ENCODE results near the gene ADGB. TPM values are rescaled to one million over a fixed set of nuclear protein-coding genes. Genes with fewer than 3 reads are reported as not detected.
"Not testable (repeated sequence)": the region's sequence is repeated elsewhere in the genome, so short reads cannot be mapped to it uniquely, and the experiment has no call there.

The ADGB gene
- total RNA-seq, result not detected

GRCh38 chr6:146598772-146599405, at the start of gene ADGB:
Gene ADGB, plus strand, starts transcription at chr6:146598972. Its CDS starts 69 bp downstream, at chr6:146599041.
- Mint-ChIP-seq H3K4me1 (peaks cover 3% of the 10 kb centered on the region), H3K9me3 (no peaks in the 10 kb centered on the region), H3K36me3 (no peaks in the 10 kb centered on the region), H3K4me3 (peak within 1 kb of the TSS; percentile 42), H3K27me3 (peaks cover 27% of the 10 kb centered on the region), H3K27ac (no peak within 1 kb of the TSS)
- peak; percentile 12 for DNase-seq

- no peak overlapping the region for H3K27ac Mint-ChIP-seq
- H3K27me3 Mint-ChIP-seq, result peaks cover 12% of the 10 kb centered on the region
- H3K4me3 Mint-ChIP-seq, result no peak overlapping the region
- no peaks in the 10 kb centered on the region for H3K9me3 Mint-ChIP-seq
- no peak for DNase-seq
- H3K4me1 Mint-ChIP-seq, result no peaks in the 10 kb centered on the region
- no peaks in the 10 kb centered on the region for H3K36me3 Mint-ChIP-seq
Observed at GRCh38 chr6:146550911-146551310, 47.9 kb upstream of the ADGB start.

GRCh38 chr6:146551545-146551944, 47.2 kb upstream of the ADGB start:
- H3K9me3 Mint-ChIP-seq, result no peaks in the 10 kb centered on the region
- no peaks in the 10 kb centered on the region for H3K4me1 Mint-ChIP-seq
- no peak overlapping the region for H3K4me3 Mint-ChIP-seq
- H3K27ac Mint-ChIP-seq, result no peak overlapping the region
- peaks cover 6% of the 10 kb centered on the region for H3K27me3 Mint-ChIP-seq
- no peak for DNase-seq
- no peaks in the 10 kb centered on the region for H3K36me3 Mint-ChIP-seq

- Mint-ChIP-seq H3K36me3 (no peaks in the 10 kb centered on the region), H3K27ac (no peak overlapping the region), H3K9me3 (no peaks in the 10 kb centered on the region), H3K27me3 (peaks cover 3% of the 10 kb centered on the region), H3K4me3 (no peak overlapping the region), H3K4me1 (no peaks in the 10 kb centered on the region)
- no peak for DNase-seq
Observed at GRCh38 chr6:146553377-146554135, 45.2 kb upstream of the ADGB start.

GRCh38 chr6:146560607-146561006, 38.2 kb upstream of the ADGB start:
- DNase-seq, result no peak
- H3K4me1 Mint-ChIP-seq, result no peaks in the 10 kb centered on the region
- H3K9me3 Mint-ChIP-seq, result no peaks in the 10 kb centered on the region
- H3K27ac Mint-ChIP-seq, result no peak overlapping the region
- peaks cover 3% of the 10 kb centered on the region for H3K27me3 Mint-ChIP-seq
- H3K4me3 Mint-ChIP-seq, result no peak overlapping the region
- no peaks in the 10 kb centered on the region for H3K36me3 Mint-ChIP-seq

GRCh38 chr6:146566661-146567060, 32.1 kb upstream of the ADGB start:
- not testable (repeated sequence) for H3K4me1 Mint-ChIP-seq, H3K27ac Mint-ChIP-seq

GRCh38 chr6:146568619-146569018, 30.2 kb upstream of the ADGB start:
- DNase-seq, H3K4me1 Mint-ChIP-seq, H3K27me3 Mint-ChIP-seq, H3K4me3 Mint-ChIP-seq, H3K36me3 Mint-ChIP-seq, H3K27ac Mint-ChIP-seq, H3K9me3 Mint-ChIP-seq: not testable (repeated sequence)

More at GRCh38 chr6:146566661-146567060, 32.1 kb upstream of the ADGB start:
- not testable (repeated sequence) for H3K36me3 Mint-ChIP-seq, H3K9me3 Mint-ChIP-seq, H3K4me3 Mint-ChIP-seq, H3K27me3 Mint-ChIP-seq, DNase-seq

GRCh38 chr6:146574211-146574610, 24.6 kb upstream of the ADGB start:
- H3K27me3 Mint-ChIP-seq, result no peaks in the 10 kb centered on the region

GRCh38 chr6:146578054-146578453, 20.7 kb upstream of the ADGB start:
- no peaks in the 10 kb centered on the region for H3K27me3 Mint-ChIP-seq
- peaks cover 3% of the 10 kb centered on the region for H3K9me3 Mint-ChIP-seq
- H3K27ac Mint-ChIP-seq, result no peak overlapping the region
- no peak overlapping the region for H3K4me3 Mint-ChIP-seq
- no peak for DNase-seq
- no peaks in the 10 kb centered on the region for H3K4me1 Mint-ChIP-seq
- H3K36me3 Mint-ChIP-seq, result no peaks in the 10 kb centered on the region

More at GRCh38 chr6:146574211-146574610, 24.6 kb upstream of the ADGB start:
- no peaks in the 10 kb centered on the region for H3K4me1 Mint-ChIP-seq
- no peak overlapping the region for H3K4me3 Mint-ChIP-seq
- H3K36me3 Mint-ChIP-seq, result no peaks in the 10 kb centered on the region
- peaks cover 7% of the 10 kb centered on the region for H3K9me3 Mint-ChIP-seq
- no peak overlapping the region for H3K27ac Mint-ChIP-seq
- no peak for DNase-seq

- no peak for DNase-seq
- H3K36me3 Mint-ChIP-seq, result no peaks in the 10 kb centered on the region
- no peak overlapping the region for H3K27ac Mint-ChIP-seq
- H3K9me3 Mint-ChIP-seq, result no peaks in the 10 kb centered on the region
- no peaks in the 10 kb centered on the region for H3K4me1 Mint-ChIP-seq
- H3K4me3 Mint-ChIP-seq, result no peak overlapping the region
- no peaks in the 10 kb centered on the region for H3K27me3 Mint-ChIP-seq
Observed at GRCh38 chr6:146581968-146582367, 16.8 kb upstream of the ADGB start.

GRCh38 chr6:146582857-146583256, 15.9 kb upstream of the ADGB start:
- DNase-seq, result no peak
- Mint-ChIP-seq H3K27me3 (no peaks in the 10 kb centered on the region), H3K4me3 (no peak overlapping the region), H3K27ac (no peak overlapping the region), H3K36me3 (no peaks in the 10 kb centered on the region), H3K4me1 (no peaks in the 10 kb centered on the region), H3K9me3 (no peaks in the 10 kb centered on the region)

- H3K4me3 Mint-ChIP-seq, result no peak overlapping the region
Observed at GRCh38 chr6:146583966-146584365, 14.8 kb upstream of the ADGB start.

GRCh38 chr6:146587459-146587858, 11.3 kb upstream of the ADGB start:
- no peaks in the 10 kb centered on the region for H3K36me3 Mint-ChIP-seq
- no peak overlapping the region for H3K4me3 Mint-ChIP-seq
- no peak for DNase-seq
- no peak overlapping the region for H3K27ac Mint-ChIP-seq
- no peaks in the 10 kb centered on the region for H3K4me1 Mint-ChIP-seq
- no peaks in the 10 kb centered on the region for H3K9me3 Mint-ChIP-seq
- no peaks in the 10 kb centered on the region for H3K27me3 Mint-ChIP-seq

More at GRCh38 chr6:146583966-146584365, 14.8 kb upstream of the ADGB start:
- no peak overlapping the region for H3K27ac Mint-ChIP-seq
- no peaks in the 10 kb centered on the region for H3K27me3 Mint-ChIP-seq
- no peak for DNase-seq
- no peaks in the 10 kb centered on the region for H3K4me1 Mint-ChIP-seq
- H3K36me3 Mint-ChIP-seq, result no peaks in the 10 kb centered on the region
- no peaks in the 10 kb centered on the region for H3K9me3 Mint-ChIP-seq

GRCh38 chr6:146590492-146590891, 8.3 kb upstream of the ADGB start:
- H3K9me3 Mint-ChIP-seq, result no peaks in the 10 kb centered on the region
- H3K27ac Mint-ChIP-seq, result no peak overlapping the region
- no peaks in the 10 kb centered on the region for H3K4me1 Mint-ChIP-seq
- H3K36me3 Mint-ChIP-seq, result no peaks in the 10 kb centered on the region
- peaks cover 3% of the 10 kb centered on the region for H3K27me3 Mint-ChIP-seq
- no peak for DNase-seq
- no peak overlapping the region for H3K4me3 Mint-ChIP-seq

- no peak for DNase-seq
- Mint-ChIP-seq H3K4me3 (no peak overlapping the region), H3K27me3 (peaks cover 4% of the 10 kb centered on the region), H3K4me1 (no peaks in the 10 kb centered on the region), H3K9me3 (no peaks in the 10 kb centered on the region), H3K36me3 (no peaks in the 10 kb centered on the region), H3K27ac (no peak overlapping the region)
Observed at GRCh38 chr6:146592451-146592850, 6.3 kb upstream of the ADGB start.

- H3K4me3 Mint-ChIP-seq, result no peak overlapping the region
- H3K9me3 Mint-ChIP-seq, result no peaks in the 10 kb centered on the region
- no peaks in the 10 kb centered on the region for H3K36me3 Mint-ChIP-seq
- peaks cover 8% of the 10 kb centered on the region for H3K27me3 Mint-ChIP-seq
- no peak overlapping the region for H3K27ac Mint-ChIP-seq
- no peak for DNase-seq
- H3K4me1 Mint-ChIP-seq, result peaks cover under 1% of the 10 kb centered on the region
Observed at GRCh38 chr6:146593986-146594385, 4.8 kb upstream of the ADGB start.
